Effector memory CD4-positive, alpha-beta T cell (primary cell): ENCODE results near the gene WNK1.
A peak's percentile ranks its signal among the peaks of the same experiment; 100 is the strongest.
"Not testable (repeated sequence)": the region's sequence is repeated elsewhere in the genome, so short reads cannot be mapped to it uniquely, and the experiment has no call there.

Experiments
- DNase-seq, 3 donors: peaks; one replicate each; pipeline ENCODE4 v3.0.0-alpha.2; 2020
- H3K27ac ChIP-seq: 2 replicates; pipeline ENCODE4 v1.7.0; 2013; ENCODE audit warnings: mild to moderate bottlenecking, low read length, moderate library complexity; ENCODE audit not compliant: insufficient read depth, poor library complexity, severe bottlenecking
- H3K27me3 ChIP-seq: replicated peaks from 2 replicates; pipeline ENCODE4 v1.7.0; 2013; ENCODE audit warnings: mild to moderate bottlenecking, low read length; ENCODE audit not compliant: insufficient read depth, control insufficient read depth, poor library complexity, severe bottlenecking
- H3K36me3 ChIP-seq: 2 replicates; pipeline ENCODE4 v1.7.0; 2013; ENCODE audit warnings: mild to moderate bottlenecking, low read length, moderate library complexity; ENCODE audit not compliant: control insufficient read depth, insufficient read depth
- H3K4me1 ChIP-seq: 2 replicates; pipeline ENCODE4 v1.7.0; 2013; ENCODE audit warnings: low read length, mild to moderate bottlenecking; ENCODE audit not compliant: control insufficient read depth, insufficient read depth, poor library complexity, severe bottlenecking
- H3K4me3 ChIP-seq: 2 replicates; pipeline ENCODE4 v1.7.0; 2013; ENCODE audit warnings: low read length, low read depth, mild to moderate bottlenecking; ENCODE audit not compliant: insufficient read depth, poor library complexity, severe bottlenecking
- H3K9me3 ChIP-seq: 2 replicates; pipeline ENCODE4 v1.7.0; 2013; ENCODE audit warnings: mild to moderate bottlenecking, low read length, moderate library complexity; ENCODE audit not compliant: control insufficient read depth

WNK1 gene

GRCh38 chr12:778615-779014 is 26.2 kb downstream of the WNK1 start:
- H3K27me3 ChIP-seq, result no peaks in the 10 kb centered on the region
- H3K36me3 ChIP-seq, result no peaks in the 10 kb centered on the region
- DNase-seq, result no peak
- H3K4me3 ChIP-seq, result peak overlapping the region; percentile 47
- no peaks in the 10 kb centered on the region for H3K9me3 ChIP-seq
- peak overlapping the region; percentile 3 for H3K27ac ChIP-seq
- H3K4me1 ChIP-seq, result peaks cover 22% of the 10 kb centered on the region

GRCh38 chr12:779745-780734 is 27.7 kb downstream of the WNK1 start:
- Histone ChIP-seq H3K27me3 (no peaks in the 10 kb centered on the region), H3K9me3 (no peaks in the 10 kb centered on the region), H3K36me3 (no peaks in the 10 kb centered on the region), H3K4me1 (peaks cover 20% of the 10 kb centered on the region), H3K4me3 (peak overlapping the region; percentile 47), H3K27ac (peak overlapping the region; percentile 3)
- no peak for DNase-seq

DNA sequence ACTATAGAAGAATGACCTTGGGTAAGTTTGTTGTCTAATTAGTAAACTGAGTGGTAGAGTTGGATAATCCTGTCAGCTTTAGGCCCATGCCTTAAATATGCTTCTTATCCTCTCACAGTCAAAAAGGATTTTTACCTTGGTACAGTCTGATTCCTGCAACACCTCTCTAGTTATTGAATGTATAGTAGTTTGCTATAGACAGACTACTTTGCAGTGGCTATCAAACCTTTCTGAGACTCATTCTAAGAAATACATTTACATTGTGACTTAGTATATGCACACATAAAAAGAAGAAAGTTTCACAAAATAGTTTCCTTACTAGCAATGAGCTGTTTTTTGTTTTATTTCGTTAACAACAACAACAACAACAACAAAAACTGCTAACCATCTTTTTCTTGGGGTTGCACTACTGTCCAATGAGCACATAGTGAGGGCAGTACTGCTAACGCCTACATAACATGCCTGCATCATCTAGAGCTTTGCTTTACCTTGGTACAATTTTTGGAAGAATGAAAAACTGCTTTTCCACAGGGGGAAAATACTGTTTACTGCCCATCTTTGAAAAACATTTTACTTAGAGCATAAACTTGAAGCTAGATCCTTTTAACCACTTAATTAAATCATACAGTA is 28.5 kb downstream of the WNK1 start:
- H3K4me1 ChIP-seq, result peaks cover 20% of the 10 kb centered on the region

DNA sequence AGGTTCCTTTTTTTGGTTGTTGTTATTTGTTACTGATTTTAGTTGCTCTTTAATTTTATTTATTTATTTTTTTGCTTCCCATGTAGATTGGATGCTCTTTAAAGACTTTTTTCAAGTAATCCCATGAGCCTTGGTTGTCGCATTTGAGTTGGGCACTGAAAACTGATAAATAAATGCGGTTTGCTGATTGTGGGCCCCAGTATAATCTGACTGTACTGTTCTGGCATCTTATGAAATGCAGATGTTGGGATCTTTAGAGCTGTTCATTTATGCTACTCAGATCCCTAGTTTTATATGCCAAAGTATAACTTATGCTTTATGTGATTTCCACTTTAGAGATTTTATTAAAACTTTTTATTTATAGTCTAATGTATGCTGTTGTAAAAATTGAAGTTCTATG is 33.3 kb downstream of the WNK1 start:
- Histone ChIP-seq H3K27me3 (no peaks in the 10 kb centered on the region), H3K36me3 (no peaks in the 10 kb centered on the region), H3K9me3 (no peaks in the 10 kb centered on the region), H3K4me1 (peaks cover 34% of the 10 kb centered on the region), H3K27ac (no peak overlapping the region), H3K4me3 (no peak overlapping the region)
- no peak for DNase-seq

More for the DNA sequence above, 28.5 kb downstream of the WNK1 start:
- Histone ChIP-seq H3K27ac (no peak overlapping the region), H3K36me3 (no peaks in the 10 kb centered on the region), H3K9me3 (no peaks in the 10 kb centered on the region), H3K27me3 (no peaks in the 10 kb centered on the region), H3K4me3 (no peak overlapping the region)
- no peak for DNase-seq

DNA sequence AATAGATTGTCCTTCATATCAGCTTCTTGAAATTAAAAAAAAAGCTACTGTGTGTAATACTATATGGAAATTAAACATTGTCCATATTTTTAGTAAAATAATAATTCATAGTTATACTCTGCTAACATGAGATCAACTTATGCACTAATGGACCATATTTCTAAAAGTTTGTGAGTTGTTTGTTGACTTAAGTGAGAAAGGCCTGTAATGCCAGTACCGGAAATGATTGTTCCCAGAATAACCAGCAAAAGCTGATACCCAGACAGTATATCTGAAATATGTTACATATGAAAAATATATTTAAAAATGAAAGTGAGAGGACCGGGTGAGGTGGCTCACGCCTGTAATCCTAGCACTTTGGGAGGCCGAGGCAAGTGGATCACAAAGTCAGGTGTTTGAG is 35.9 kb downstream of the WNK1 start:
- Histone ChIP-seq H3K4me1 (peaks cover 28% of the 10 kb centered on the region), H3K9me3 (no peaks in the 10 kb centered on the region), H3K4me3 (no peak overlapping the region), H3K27me3 (no peaks in the 10 kb centered on the region), H3K27ac (no peak overlapping the region), H3K36me3 (no peaks in the 10 kb centered on the region)
- no peak for DNase-seq

DNA sequence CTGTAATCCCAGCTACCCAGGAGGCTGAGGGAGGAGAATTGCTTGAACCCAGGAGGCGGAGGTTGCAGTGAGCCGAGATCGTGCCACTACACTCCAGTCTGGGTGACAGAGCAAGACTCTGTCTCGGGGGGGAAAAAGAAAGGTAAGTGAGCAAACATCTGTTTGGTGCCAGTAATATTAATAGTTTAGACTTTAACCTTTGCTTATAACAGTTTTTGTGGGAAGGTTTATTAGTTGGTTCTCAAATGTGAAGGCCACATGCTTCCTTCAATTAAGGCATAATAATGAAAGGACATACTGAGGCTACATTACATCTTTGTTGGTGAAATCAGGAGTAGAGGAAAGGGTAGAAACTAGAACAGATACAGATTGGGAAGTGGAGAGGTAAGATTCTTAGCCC is 36.4 kb downstream of the WNK1 start:
- not testable (repeated sequence) for H3K27ac ChIP-seq, DNase-seq, H3K9me3 ChIP-seq, H3K4me3 ChIP-seq, H3K36me3 ChIP-seq, H3K27me3 ChIP-seq
- peaks cover 28% of the 10 kb centered on the region for H3K4me1 ChIP-seq

GRCh38 chr12:789852-790563 is 37.6 kb downstream of the WNK1 start:
- Histone ChIP-seq H3K27me3 (no peaks in the 10 kb centered on the region), H3K9me3 (no peaks in the 10 kb centered on the region), H3K36me3 (no peaks in the 10 kb centered on the region), H3K4me1 (peaks cover 24% of the 10 kb centered on the region), H3K4me3 (no peak overlapping the region), H3K27ac (no peak overlapping the region)
- no peak for DNase-seq

GRCh38 chr12:790608-791007 is 38.2 kb downstream of the WNK1 start:
- peaks cover 23% of the 10 kb centered on the region for H3K4me1 ChIP-seq
- no peak for DNase-seq

GRCh38 chr12:793037-793436 is 40.7 kb downstream of the WNK1 start:
- no peaks in the 10 kb centered on the region for H3K36me3 ChIP-seq
- no peaks in the 10 kb centered on the region for H3K9me3 ChIP-seq
- H3K27me3 ChIP-seq, result no peaks in the 10 kb centered on the region
- DNase-seq, result no peak
- no peak overlapping the region for H3K4me3 ChIP-seq
- no peak overlapping the region for H3K27ac ChIP-seq
- peaks cover 14% of the 10 kb centered on the region for H3K4me1 ChIP-seq

More at GRCh38 chr12:790608-791007, 38.2 kb downstream of the WNK1 start:
- Histone ChIP-seq H3K27ac (peak overlapping the region; percentile 16), H3K27me3 (no peaks in the 10 kb centered on the region), H3K36me3 (no peaks in the 10 kb centered on the region), H3K4me3 (no peak overlapping the region), H3K9me3 (no peaks in the 10 kb centered on the region)
